K562 (cell line): ENCODE data around the gene LSM8. TPM values are rescaled to one million over a fixed set of nuclear protein-coding genes. Genes with fewer than 3 reads are reported as not detected.

Experiments used
- ATAC-seq: fragments of 200-7000 bp; cut with Tn5 transposase; 3 replicates; pipeline ENCODE4 v1.9.1; 2020; ENCODE audit warnings: moderate library complexity
- BruUV-seq: library from RNA; stranded (reverse); fragments of 400-500 nt; replicated peaks from 2 replicates; lab custom pipeline; 2021; lab: Mats Ljungman, UMichigan
- CTCF ChIA-PET: fragments of 300-600 bp; formaldehyde crosslinking; extraction: SDS; loops from one replicate; lab custom pipeline; 2021; ENCODE audit warnings: low intra/inter-chr PET ratio; lab: Yijun Ruan, JAX
- POLR2A ChIA-PET: fragments of 300-600, 350-650 bp; sonication (Branson Sonifier 250); formaldehyde crosslinking; extraction: SDS; loops from one replicate; lab custom pipeline; 2021; ENCODE audit warnings: antibody characterized with exemption, inconsistent platforms; lab: Yijun Ruan, JAX
- DNase-seq, 4 experiments: peaks; one replicate each; pipeline versions ENCODE4 v3.0.0 to v3.0.0-alpha.2; 2011 to 2018; ENCODE audit warnings: low spot score in 3 of 4, mixed read lengths in 3 of 4; ENCODE audit errors: extremely low read depth in 1 of 4
- FAIRE-seq: peaks from 2 replicates; lab custom pipeline; 2011; peaks lifted over from hg19 to GRCh38; lab: Jason Lieb, UNC
- H2AFZ ChIP-seq: 2 replicates; pipeline ENCODE4 v1.6.0; 2011; ENCODE audit warnings: low read depth, low read length, control low read depth, inconsistent platforms
- H3K27ac ChIP-seq: fragments of 200-600 bp; 3 replicates; pipeline ENCODE4 v1.8.0; 2011; ENCODE audit warnings: low read depth, mild to moderate bottlenecking, control low read depth, inconsistent platforms, low read length, moderate library complexity, mixed read lengths; ENCODE audit errors: extremely low read depth
- H3K27me3 ChIP-seq, 2 experiments: fragments of 300-600 bp in 1 of 2; 2 replicates in 1 of 2; 3 replicates in 1 of 2; pipeline versions ENCODE4 v1.6.0 to v1.8.0; 2011; ENCODE audit warnings: inconsistent platforms in 2 of 2, low read length in 2 of 2, mild to moderate bottlenecking in 1 of 2, mixed read lengths in 1 of 2, moderate library complexity in 1 of 2; ENCODE audit not compliant: control insufficient read depth in 2 of 2, insufficient read depth in 2 of 2
- H3K36me3 ChIP-seq: fragments of 300-600 bp; 3 replicates; pipeline ENCODE4 v1.8.0; 2011; ENCODE audit warnings: mild to moderate bottlenecking, low read length, inconsistent platforms; ENCODE audit not compliant: control insufficient read depth, insufficient read depth
- H3K4me1 ChIP-seq, 2 experiments: fragments of 200-600 bp in 1 of 2; replicated peaks in 1 of 2; 2 replicates in 1 of 2; 3 replicates in 1 of 2; pipeline versions ENCODE4 v1.5.1 to v1.8.0; 2011; ENCODE audit warnings: inconsistent platforms in 2 of 2, low read length in 2 of 2, mild to moderate bottlenecking in 1 of 2, mixed read lengths in 1 of 2, moderate library complexity in 1 of 2; ENCODE audit not compliant: control insufficient read depth in 2 of 2, insufficient read depth in 2 of 2
- H3K4me2 ChIP-seq: 2 replicates; pipeline ENCODE4 v1.6.1; 2011; ENCODE audit warnings: low read length, control low read depth, inconsistent platforms, mixed read lengths; ENCODE audit not compliant: insufficient read depth
- H3K4me3 ChIP-seq: fragments of 200-600 bp; sonication (generic), shearing (Covaris generic); 2 replicates; pipeline ENCODE4 v1.5.1; 2016; ENCODE audit warnings: control low read depth, inconsistent platforms
- H3K79me2 ChIP-seq: fragments of 200-600 bp; 3 replicates; pipeline ENCODE4 v1.8.0; 2011; ENCODE audit warnings: low read length, inconsistent platforms; ENCODE audit not compliant: control insufficient read depth, insufficient read depth
- H3K9ac ChIP-seq, 2 experiments: 2 replicates each; pipeline versions ENCODE4 v1.6.0 to v1.6.1; 2011; ENCODE audit warnings: low read depth in 2 of 2, low read length in 2 of 2, control low read depth in 1 of 2, inconsistent platforms in 1 of 2, mild to moderate bottlenecking in 1 of 2, mixed read lengths in 1 of 2; ENCODE audit not compliant: insufficient read depth in 1 of 2
- H3K9me1 ChIP-seq: one replicate; pipeline ENCODE4 v1.6.0; 2011; ENCODE audit warnings: inconsistent platforms, mild to moderate bottlenecking, low read length, moderate library complexity; ENCODE audit not compliant: control insufficient read depth, insufficient read depth
- H3K9me3 ChIP-seq: replicated peaks from 2 replicates; pipeline ENCODE4 v1.5.1; 2011; ENCODE audit warnings: low read depth, low read length, inconsistent platforms; ENCODE audit not compliant: control insufficient read depth, insufficient read depth
- H4K20me1 ChIP-seq: replicated peaks from 2 replicates; pipeline ENCODE4 v1.6.1; 2011; ENCODE audit warnings: low read length, inconsistent platforms, mixed read lengths; ENCODE audit not compliant: control insufficient read depth, insufficient read depth
- ARID3B ChIP-seq: fragments of 250-450 bp; sonication (Bioruptor Pico); IDR thresholded peaks from 2 replicates; pipeline ENCODE4 v1.4.0; 2020; ENCODE audit warnings: borderline replicate concordance
- ATF3 ChIP-seq, 2 experiments: fragments of 450-650 bp in 1 of 2; sonication (generic) in 1 of 2; formaldehyde crosslinking in 1 of 2; IDR thresholded peaks in 1 of 2; conservative IDR thresholded peaks in 1 of 2; 2 replicates each; pipeline versions ENCODE4 v1.6.1 to v1.8.1; 2016 to 2023; ENCODE audit warnings: mild to moderate bottlenecking in 2 of 2, moderate library complexity in 2 of 2, inconsistent platforms in 1 of 2, missing genetic modification reagents in 1 of 2
- ATF4 ChIP-seq: fragments of 450-650 bp; formaldehyde crosslinking; IDR thresholded peaks from 2 replicates; pipeline ENCODE4 v1.4.0; 2022; ENCODE audit warnings: mild to moderate bottlenecking, moderate library complexity
- CTCF ChIP-seq, 3 experiments: IDR thresholded peaks in 2 of 3; conservative IDR thresholded peaks in 1 of 3; 2 replicates each; pipeline ENCODE4 v1.5.1; 2011 to 2012; ENCODE audit warnings: low read length in 3 of 3, mild to moderate bottlenecking in 3 of 3, control low read depth in 2 of 3, improper control_type of control experiment in 1 of 3, inconsistent platforms in 1 of 3, low read depth in 1 of 3, mixed read lengths in 1 of 3, moderate library complexity in 1 of 3; ENCODE audit not compliant: insufficient read depth in 2 of 3
- FOXP1 ChIP-seq: sonication (generic); formaldehyde crosslinking; IDR thresholded peaks from 2 replicates; pipeline ENCODE4 v1.8.0; 2022; ENCODE audit warnings: mild to moderate bottlenecking, missing genetic modification reagents
- GATAD2A ChIP-seq: fragments of 450-650 bp; IDR thresholded peaks from 2 replicates; pipeline ENCODE4 v1.6.1; 2017
- HDAC2 ChIP-seq: fragments of 450-650 bp; IDR thresholded peaks from 2 replicates; pipeline ENCODE4 v1.6.1; 2016; ENCODE audit warnings: mild to moderate bottlenecking
- PREB ChIP-seq: sonication (generic); formaldehyde crosslinking; IDR thresholded peaks from 2 replicates; pipeline ENCODE4 v1.8.1; 2023; ENCODE audit warnings: mild to moderate bottlenecking, missing genetic modification reagents
- VEZF1 ChIP-seq: fragments of 200-800 bp; sonication (Bioruptor generic); IDR thresholded peaks from 2 replicates; pipeline ENCODE4 v1.6.1; 2017; ENCODE audit warnings: missing genetic modification characterization, missing compliant biosample characterization
- ZC3H8 ChIP-seq: fragments of 450-650 bp; IDR thresholded peaks from 2 replicates; pipeline ENCODE4 v1.6.1; 2017
- ZNF311 ChIP-seq: fragments of 250-450 bp; sonication (Bioruptor Pico); IDR thresholded peaks from 2 replicates; pipeline ENCODE4 v1.4.0; 2020; ENCODE audit warnings: mild to moderate bottlenecking, moderate library complexity
- ZNF740 ChIP-seq, 3 experiments: fragments of 200-800 bp in 1 of 3; sonication (Bioruptor generic) in 1 of 3; sonication (generic) in 1 of 3; formaldehyde crosslinking in 1 of 3; IDR thresholded peaks; 2 replicates each; pipeline versions ENCODE4 v1.6.1 to v1.8.0; 2016 to 2022; ENCODE audit warnings: mild to moderate bottlenecking in 2 of 3, missing compliant biosample characterization in 2 of 3, missing genetic modification characterization in 2 of 3, missing genetic modification reagents in 1 of 3
- ZNF75A ChIP-seq: fragments of 450-650 bp; formaldehyde crosslinking; IDR thresholded peaks from 2 replicates; pipeline ENCODE4 v1.4.0; 2020; ENCODE audit warnings: mild to moderate bottlenecking
- WGBS: fragments of 100-300 bp; shearing (Covaris generic); methylation state at CpG from one replicate; pipeline ENCODE4 v1.1.6; 2016; ENCODE audit warnings: low coverage, mixed read lengths; ENCODE audit not compliant: insufficient coverage; ENCODE audit errors: missing lambda C conversion rate; 5-methylcytosine and 5-hydroxymethylcytosine counted together
- in situ Hi-C: fragments of 300-500 bp; cut with MboI; formaldehyde crosslinking; loops from 4 replicates; pipeline ENCODE4 v1.15.0; 2018; ENCODE audit warnings: inconsistent platforms, mixed read lengths
- intact Hi-C: fragments of 100-400 bp; cut with micrococcal nuclease; formaldehyde crosslinking; loops from 2 replicates; pipeline ENCODE4 v1.14.2; 2022
- polyA plus RNA-seq, 8 experiments: library from polyadenylated mRNA; depleted of rRNA in 4 of 8; stranded (reverse) in 5 of 8; unstranded in 3 of 8; fragments of >200 nt; fragmentation: Nextera tagmentation in 2 of 8; fragmentation: Illumina TruSeq in 1 of 8; extraction: Ambion mirVana in 2 of 8; extraction: Trizol in 1 of 8; gene quantifications; 2 replicates each; pipeline versions ENCODE4 v1.2.1 to v1.2.3, GENCODE V29; 2011 to 2014; ENCODE audit warnings: inconsistent platforms in 1 of 8, missing spikeins in 1 of 8
- total RNA-seq, 7 experiments: library from RNA; depleted of rRNA in 6 of 7; stranded (reverse); fragments of >200 nt in 6 of 7; fragmentation: Illumina TruSeq in 2 of 7; extraction: Trizol in 2 of 7; gene quantifications; 2 replicates each; pipeline versions ENCODE4 v1.2.1 to v1.2.3, GENCODE V29; 2011 to 2021; ENCODE audit warnings: low replicate concordance in 1 of 7

The LSM8 gene
- total and polyA plus RNA-seq, 9 of the 15 experiments (the other 6 are each of a cell fraction or from before 2014, with no cell fraction given): 81.5 to 340 (median 180) TPM

GRCh38 chr7:118232837-118233236, 48.9 kb downstream of the LSM8 start:
- H2AFZ ChIP-seq: no peak overlapping the region
- CTCF ChIA-PET: no interaction called here
- in situ Hi-C loops: no loop called here
- no peak overlapping the region for H3K27ac ChIP-seq
- H3K9me1 ChIP-seq: no peaks in the 10 kb centered on the region
- H4K20me1 ChIP-seq: no peaks in the 10 kb centered on the region
- H3K4me2 ChIP-seq: no peak overlapping the region
- no peaks in the 10 kb centered on the region for H3K79me2 ChIP-seq
- no peak overlapping the region for H3K4me3 ChIP-seq
- FAIRE-seq: no peak
- ATAC-seq: no peak
- no peaks in the 10 kb centered on the region for H3K4me1 ChIP-seq
- TF ChIP-seq ZC3H8 (no peak), PREB (CRISPR knock-in tag) (no peak), GATAD2A (no peak), ATF3 (IDR thresholded peaks at IDR 0.05) (no peak), ATF3 (CRISPR knock-in tag; conservative IDR thresholded peaks at IDR 0.05) (no peak), CTCF (IDR thresholded peaks at IDR 0.05 in 2 of 3, conservative IDR thresholded peaks at IDR 0.05 in 1 of 3; ENCODE audit: insufficient read depth in 2 of 3, low read depth in 1 of 3, low read length in 3 of 3) (no peak), ZNF740 (CRISPR knock-in tag; IDR thresholded peaks at IDR 0.05) (no peak), ZNF740 (tag; IDR thresholded peaks at IDR 0.05) (no peak), HDAC2 (no peak), VEZF1 (CRISPR knock-in tag) (no peak), ARID3B (no peak), ATF4 (CRISPR knock-in tag) (no peak), FOXP1 (CRISPR knock-in tag) (no peak), ZNF311 (CRISPR knock-in tag) (no peak), ZNF75A (CRISPR knock-in tag) (no peak)
- H3K36me3 ChIP-seq: no peaks in the 10 kb centered on the region
- POLR2A ChIA-PET: no interaction called here
- DNase-seq: no peak
- no peaks in the 10 kb centered on the region for H3K9me3 ChIP-seq
- H3K9ac ChIP-seq: no peak overlapping the region
- no peaks in the 10 kb centered on the region for H3K27me3 ChIP-seq
- intact Hi-C loops: no loop called here
- 5% methylated on average over 1 of the region's 1 CpG for WGBS
- BruUV-seq: no TSS peak
